Coronary artery (tissue), 2 donors: Measurements from ENCODE around the gene TAGAP.
A peak's percentile ranks its signal among the peaks of the same experiment; 100 is the strongest.
"Not testable (repeated sequence)": the region's sequence is repeated elsewhere in the genome, so short reads cannot be mapped to it uniquely, and the experiment has no call there.

Experiments
- DNase-seq: peaks from one replicate; pipeline ENCODE4 v3.0.0-alpha.2; 2017; ENCODE audit warnings: low spot score
- H3K27ac ChIP-seq, 2 donors: fragments of 200-600 bp; sonication (generic); one replicate each; pipeline ENCODE4 v1.5.1; 2016 to 2019
- H3K4me3 ChIP-seq: fragments of 200-600 bp; sonication (generic); 2 replicates; pipeline ENCODE4 v1.5.1; 2016; ENCODE audit warnings: mild to moderate bottlenecking, moderate library complexity
- TF ChIP-seq, protein P1 (sequence below): fragments of 200-600 bp; sonication (generic); IDR thresholded peaks from one replicate; pipeline ENCODE4 v1.5.1; 2019; ENCODE audit warnings: antibody characterized with exemption

Gene TAGAP

DNA sequence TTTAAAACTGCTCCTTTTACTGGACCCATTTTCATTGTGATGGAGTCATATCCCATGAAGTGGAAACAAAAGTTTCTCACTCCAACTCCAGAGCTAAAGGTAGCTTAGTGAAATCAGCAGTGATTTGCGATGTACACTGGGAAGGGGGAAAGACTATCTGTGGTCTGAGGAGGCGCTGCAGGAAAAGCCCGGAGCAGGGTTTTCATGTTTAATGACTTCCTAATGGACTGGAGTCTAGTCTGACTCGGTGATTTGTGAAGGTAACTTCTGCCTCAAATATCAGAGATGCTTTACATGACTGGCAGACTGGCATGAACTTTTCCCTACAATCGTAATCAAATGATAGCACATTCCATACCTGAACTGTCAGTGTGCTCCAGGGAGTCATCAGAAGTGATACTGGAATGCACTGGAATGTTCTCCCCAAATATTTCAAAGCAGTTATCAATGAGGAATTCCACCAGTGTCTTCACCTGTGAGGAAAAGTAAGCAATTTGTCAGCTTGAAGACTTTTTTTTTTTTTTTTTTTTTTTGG lies 7.0 kb downstream of the TAGAP start:
- DNase-seq, result no peak
- TF ChIP-seq, protein P1, sequence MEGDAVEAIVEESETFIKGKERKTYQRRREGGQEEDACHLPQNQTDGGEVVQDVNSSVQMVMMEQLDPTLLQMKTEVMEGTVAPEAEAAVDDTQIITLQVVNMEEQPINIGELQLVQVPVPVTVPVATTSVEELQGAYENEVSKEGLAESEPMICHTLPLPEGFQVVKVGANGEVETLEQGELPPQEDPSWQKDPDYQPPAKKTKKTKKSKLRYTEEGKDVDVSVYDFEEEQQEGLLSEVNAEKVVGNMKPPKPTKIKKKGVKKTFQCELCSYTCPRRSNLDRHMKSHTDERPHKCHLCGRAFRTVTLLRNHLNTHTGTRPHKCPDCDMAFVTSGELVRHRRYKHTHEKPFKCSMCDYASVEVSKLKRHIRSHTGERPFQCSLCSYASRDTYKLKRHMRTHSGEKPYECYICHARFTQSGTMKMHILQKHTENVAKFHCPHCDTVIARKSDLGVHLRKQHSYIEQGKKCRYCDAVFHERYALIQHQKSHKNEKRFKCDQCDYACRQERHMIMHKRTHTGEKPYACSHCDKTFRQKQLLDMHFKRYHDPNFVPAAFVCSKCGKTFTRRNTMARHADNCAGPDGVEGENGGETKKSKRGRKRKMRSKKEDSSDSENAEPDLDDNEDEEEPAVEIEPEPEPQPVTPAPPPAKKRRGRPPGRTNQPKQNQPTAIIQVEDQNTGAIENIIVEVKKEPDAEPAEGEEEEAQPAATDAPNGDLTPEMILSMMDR, result no peak
- no peak overlapping the region for H3K27ac ChIP-seq

DNA sequence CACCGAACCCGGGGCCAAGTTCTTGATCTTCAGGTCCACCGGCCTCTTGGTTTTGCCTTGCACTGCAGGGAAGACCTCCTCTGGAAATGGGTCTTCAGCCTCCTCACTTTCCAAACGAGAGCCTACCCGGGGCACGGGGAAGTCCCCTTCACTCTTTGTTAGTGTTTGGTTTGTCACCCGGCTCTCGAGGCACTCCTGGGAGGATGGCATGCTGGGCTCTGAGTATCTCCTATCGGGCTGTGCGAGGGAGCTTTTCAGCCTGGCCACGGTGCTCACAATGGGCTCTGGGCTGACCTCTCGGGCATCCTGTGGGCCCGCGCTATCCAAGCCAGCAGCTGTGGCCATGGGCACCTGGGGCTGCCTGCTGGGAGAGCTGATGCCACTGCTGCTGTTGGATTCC lies 8.1 kb downstream of the TAGAP start:
- DNase-seq, result no peak
- Histone ChIP-seq H3K27ac (no peak overlapping the region), H3K4me3 (no peak overlapping the region)
- TF ChIP-seq, protein P1, result no peak

More for the DNA sequence above, 7.0 kb downstream of the TAGAP start:
- no peak overlapping the region for H3K4me3 ChIP-seq

GRCh38 chr6:159035891-159036290 lies 8.9 kb downstream of the TAGAP start:
- no peak overlapping the region for H3K27ac ChIP-seq
- H3K4me3 ChIP-seq, result no peak overlapping the region
- no peak for DNase-seq
- TF ChIP-seq, protein P1, result no peak

DNA sequence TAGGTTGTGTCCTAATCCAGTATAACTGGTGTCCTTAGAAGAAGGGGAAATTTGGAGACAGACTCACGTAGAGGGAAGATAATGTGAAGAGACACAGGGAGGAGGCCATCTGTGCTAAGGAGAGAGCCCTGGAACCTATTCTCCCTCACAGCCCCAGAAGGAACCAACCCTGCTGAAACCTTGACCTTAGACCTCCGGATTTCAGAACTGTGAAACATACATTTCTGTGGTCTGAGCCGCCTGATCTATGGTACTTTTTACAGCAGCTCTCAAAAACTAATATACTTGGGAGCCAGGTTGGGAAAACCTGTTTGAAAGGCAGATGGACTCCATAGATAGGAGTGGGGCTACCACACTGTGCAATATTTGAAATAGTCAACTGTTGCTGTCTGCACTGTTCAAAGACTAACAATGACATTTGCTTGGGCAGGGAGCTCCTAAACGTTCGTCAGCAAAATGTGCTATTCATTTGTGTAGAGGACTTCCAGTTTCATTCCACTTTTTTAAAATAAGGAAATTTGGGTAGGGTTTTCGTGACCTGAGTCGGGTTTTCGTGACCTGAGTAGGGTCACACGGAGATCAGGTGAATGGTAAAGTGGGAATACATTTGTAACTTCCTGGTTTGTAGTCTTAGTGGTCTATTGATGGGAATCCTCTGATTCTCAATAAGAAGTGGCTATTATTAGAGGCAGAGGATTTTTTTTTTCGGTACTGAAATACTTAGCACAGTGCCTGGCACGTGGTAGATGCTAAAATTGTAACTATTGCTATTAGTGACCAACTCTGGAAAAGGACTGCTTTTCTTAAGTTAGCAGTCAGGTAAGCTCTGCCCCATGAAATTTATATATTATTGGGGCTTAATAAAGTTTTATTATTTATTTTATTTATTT lies 11.4 kb downstream of the TAGAP start:
- TF ChIP-seq, protein P1, result no peak
- DNase-seq, result no peak
- Histone ChIP-seq H3K27ac (no peak overlapping the region), H3K4me3 (no peak overlapping the region)

GRCh38 chr6:159031846-159032245 lies 12.9 kb downstream of the TAGAP start:
- DNase-seq, result no peak
- TF ChIP-seq, protein P1, result no peak
- peak overlapping the region in 1 of 2 donors; percentile 28 for H3K27ac ChIP-seq
- no peak overlapping the region for H3K4me3 ChIP-seq

- TF ChIP-seq, protein P1, result no peak
- Histone ChIP-seq H3K27ac (no peak overlapping the region), H3K4me3 (no peak overlapping the region)
- DNase-seq, result no peak
Measured at GRCh38 chr6:159030168-159030567, 14.6 kb downstream of the TAGAP start.

DNA sequence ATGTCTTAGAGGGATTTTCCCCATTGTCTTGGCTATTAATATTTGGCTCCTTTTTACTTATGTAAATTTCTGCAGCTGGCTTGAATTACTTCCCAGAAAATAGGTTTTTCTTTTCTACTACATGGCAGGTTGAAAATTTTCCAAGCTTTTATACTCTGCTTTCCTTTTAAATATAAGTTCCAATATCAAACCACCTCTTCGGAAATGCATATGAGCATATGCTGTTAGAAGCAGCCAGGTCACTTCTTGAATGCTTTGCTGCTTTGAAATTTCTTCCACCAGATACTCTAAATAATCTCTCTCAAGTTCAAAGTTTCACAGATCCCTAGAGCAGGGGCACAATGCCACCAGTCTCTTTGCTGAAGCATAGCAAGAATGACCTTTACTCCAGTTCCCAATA lies 19.6 kb downstream of the TAGAP start:
- DNase-seq, H3K27ac ChIP-seq, H3K4me3 ChIP-seq: not testable (repeated sequence)
